Cerebellar nuclear complex (tissue), 1 donor: ENCODE measurements around the gene FOXP1.

Source experiments
- DNase-seq, 2 experiments: peaks; one replicate each; lab custom pipeline; 2025; lab: John Stamatoyannopoulos, UW

FOXP1 gene

GRCh38 chr3:71260782-71261181, 322.7 kb downstream of the FOXP1 start:
- DNase-seq = no peak

GRCh38 chr3:71258526-71258925, 325.0 kb downstream of the FOXP1 start:
- no peak for DNase-seq

DNA sequence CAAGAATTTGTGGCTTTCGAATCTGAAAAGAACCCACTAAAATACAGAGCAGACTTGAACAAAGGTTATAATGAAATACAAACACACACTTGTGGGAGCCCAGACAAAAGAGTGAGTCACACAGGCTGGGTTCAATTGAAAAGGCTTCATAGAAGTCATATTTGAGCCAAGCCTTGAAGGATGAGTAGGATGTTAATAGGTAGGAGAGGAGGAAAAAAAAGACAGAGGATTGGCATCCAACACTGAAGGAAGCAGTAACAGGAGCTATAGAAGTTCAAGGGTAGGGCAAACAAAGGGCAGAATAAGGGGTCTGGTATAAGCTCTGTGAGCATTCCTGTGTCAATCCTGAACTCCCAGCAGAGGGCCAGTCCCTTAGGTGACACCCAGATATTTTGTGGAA, 325.4 kb downstream of the FOXP1 start:
- no peak for DNase-seq

GRCh38 chr3:71255498-71255897, 328.0 kb downstream of the FOXP1 start:
- DNase-seq = no peak

GRCh38 chr3:71254281-71255057, 329.1 kb downstream of the FOXP1 start:
- no peak for DNase-seq

- DNase-seq = no peak
Observed at GRCh38 chr3:71253169-71253568, 330.4 kb downstream of the FOXP1 start.

- DNase-seq = no peak
Observed at GRCh38 chr3:71252466-71252865, 331.1 kb downstream of the FOXP1 start.

GRCh38 chr3:71251156-71251775, 332.3 kb downstream of the FOXP1 start:
- no peak for DNase-seq

DNA sequence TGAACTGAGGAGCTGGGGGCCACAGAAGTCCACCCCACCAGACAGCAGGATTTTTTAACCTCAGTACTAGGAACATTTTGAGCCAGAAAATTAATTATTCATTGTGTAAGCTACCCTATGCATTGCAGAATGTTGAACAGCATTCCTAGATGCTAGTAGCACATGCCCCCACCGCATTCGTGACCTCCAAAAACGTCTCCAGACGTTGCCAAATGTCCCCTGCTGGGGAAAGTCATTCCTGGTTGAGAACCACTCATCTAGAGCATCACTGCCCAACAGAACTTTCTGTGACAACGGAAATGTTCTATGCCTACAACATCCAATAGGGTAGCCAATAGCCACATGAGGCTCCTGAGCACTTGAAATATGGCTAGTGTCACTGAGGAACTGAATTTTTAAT, 333.5 kb downstream of the FOXP1 start:
- no peak for DNase-seq

DNA sequence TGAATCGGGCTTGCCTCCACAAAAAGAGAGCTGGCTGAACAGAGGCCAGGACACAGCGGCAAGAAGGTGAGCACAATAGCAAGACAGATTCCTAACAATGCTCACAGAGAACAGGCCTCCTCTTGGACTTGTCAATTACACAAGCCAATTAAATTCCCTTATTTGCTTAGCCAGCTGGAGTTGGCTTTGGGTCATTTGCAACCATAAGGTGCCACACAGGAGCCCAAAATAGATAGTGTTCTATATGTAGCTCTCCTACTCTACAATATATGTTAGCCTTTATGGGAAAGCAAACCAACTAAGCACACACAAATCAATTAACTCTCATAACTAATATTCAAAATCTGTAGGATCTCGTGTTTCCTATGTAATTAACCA, 335.6 kb downstream of the FOXP1 start:
- no peak for DNase-seq

DNA sequence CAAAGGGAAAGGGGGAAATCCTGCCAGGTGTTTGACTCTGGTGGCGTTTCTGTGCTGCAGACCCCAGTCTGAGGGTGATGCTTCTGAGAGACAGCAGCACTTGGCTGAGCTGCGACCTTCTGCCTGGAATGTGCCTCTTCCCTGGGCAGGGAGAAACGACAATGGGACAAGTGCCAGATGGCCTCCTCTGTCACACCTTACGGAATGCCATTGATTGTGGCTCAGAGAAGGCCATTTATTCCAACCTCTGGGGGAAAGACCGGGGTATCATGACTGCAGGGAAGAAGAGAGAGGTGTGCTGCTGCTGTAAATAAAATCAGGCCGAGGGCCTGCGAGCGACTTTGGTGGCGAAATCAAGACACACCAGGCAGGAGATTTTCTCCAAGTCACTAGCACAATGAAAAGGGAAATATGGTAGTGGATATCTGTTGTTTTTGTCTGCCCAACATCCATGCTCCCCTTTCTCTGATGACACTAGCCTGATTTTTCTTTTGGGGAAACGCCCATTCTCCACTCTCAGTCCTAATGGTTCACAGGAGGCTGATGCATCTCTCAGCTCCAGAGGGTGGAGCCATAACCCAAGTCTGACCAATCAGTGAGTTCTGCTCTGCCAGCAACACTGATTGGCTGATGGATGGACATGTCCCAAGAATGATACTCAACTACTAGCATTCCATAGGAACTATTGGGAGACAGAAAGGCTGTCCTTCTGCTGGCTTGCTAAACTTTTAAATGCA, 336.1 kb downstream of the FOXP1 start:
- DNase-seq = no peak

- DNase-seq = no peak
Observed at GRCh38 chr3:71245971-71246880, 337.3 kb downstream of the FOXP1 start.

GRCh38 chr3:71244826-71245488, 338.6 kb downstream of the FOXP1 start:
- no peak for DNase-seq

- DNase-seq = no peak
Observed at GRCh38 chr3:71244153-71244825, 339.2 kb downstream of the FOXP1 start.

DNA sequence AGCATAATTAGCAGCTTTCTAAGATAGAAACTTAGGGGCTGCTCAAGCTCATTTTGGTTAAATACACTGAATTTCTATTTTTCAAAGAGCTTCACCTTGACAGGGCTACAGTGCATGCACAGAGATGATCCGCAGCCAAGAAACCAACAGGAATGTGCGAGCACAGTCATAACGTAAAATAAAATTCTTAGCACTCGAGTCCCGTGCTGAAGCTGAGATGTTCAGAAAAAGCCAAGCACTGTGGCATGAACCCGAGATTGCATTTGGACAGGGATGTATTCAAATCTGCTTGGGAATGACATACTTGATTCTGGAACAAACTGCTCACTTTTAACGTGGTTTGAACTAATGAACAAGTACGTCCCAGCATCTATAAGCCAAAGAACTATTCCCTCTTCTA, 340.3 kb downstream of the FOXP1 start:
- DNase-seq = no peak

DNA sequence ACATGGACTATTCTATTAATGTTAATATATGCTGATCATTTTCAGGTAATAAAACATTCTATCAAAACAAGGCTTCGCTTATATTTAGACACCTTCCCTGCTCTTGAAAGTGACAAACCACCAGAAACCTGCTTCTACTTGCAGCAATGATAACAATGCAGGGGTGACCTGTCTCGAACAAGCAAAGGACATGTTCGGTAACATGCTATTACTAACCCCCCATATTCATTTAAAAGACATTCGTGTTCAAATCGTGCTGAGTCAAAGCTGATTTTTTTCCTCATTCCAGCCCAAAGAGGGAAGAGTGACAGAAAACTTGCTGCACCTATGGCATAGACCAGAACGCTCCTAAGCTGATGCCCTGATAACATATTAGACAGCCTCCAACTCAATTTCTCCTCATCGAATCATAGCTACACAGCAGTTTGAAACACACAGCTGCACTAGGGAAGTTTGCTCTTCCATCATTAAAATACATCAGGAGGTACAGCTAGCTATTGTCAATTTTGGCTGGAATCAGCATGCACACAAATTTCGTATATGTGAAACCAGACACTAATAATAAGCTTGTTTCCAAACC, 341.5 kb downstream of the FOXP1 start:
- DNase-seq = no peak

DNA sequence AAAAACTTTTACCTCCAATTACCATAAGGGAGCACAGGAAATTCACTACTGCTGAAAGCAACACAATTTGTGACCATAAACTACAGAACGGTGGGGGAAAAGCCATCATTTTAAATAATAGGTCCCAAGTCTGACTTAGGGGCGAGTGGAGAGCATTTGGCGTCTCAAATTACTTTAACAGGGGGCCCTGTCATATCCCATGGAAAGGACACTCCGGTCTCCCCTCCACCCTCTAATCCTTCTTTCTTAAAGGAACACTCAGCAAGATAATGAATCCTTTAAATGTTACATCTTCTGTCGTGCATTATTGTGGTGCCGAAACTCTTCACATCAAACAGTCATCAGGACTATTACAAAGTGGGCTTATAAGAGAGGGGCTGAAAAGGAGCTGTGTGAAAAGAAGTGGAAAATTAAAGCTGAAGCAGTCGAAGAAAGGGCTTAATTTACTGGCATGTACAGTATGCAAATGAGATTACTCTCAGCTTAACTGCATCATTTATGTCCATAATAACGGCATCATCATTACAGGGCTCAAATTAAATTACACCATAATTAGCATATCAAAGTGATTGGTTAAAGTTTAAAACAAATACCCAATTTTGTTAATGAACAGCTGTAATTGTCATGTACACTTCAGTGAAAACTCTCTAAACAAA, 342.2 kb downstream of the FOXP1 start:
- DNase-seq = no peak

GRCh38 chr3:71240034-71240433, 343.5 kb downstream of the FOXP1 start:
- DNase-seq = no peak

- no peak for DNase-seq
Observed at GRCh38 chr3:71238355-71238757, 345.2 kb downstream of the FOXP1 start.

GRCh38 chr3:71237672-71238071, 345.9 kb downstream of the FOXP1 start:
- DNase-seq = no peak
